AG09309 (cell line): ENCODE data around the gene CENPU.

Experiments
- DNase-seq: peaks from one replicate; pipeline ENCODE4 v3.0.0-alpha.2; 2010; ENCODE audit warnings: low read depth
- H3K4me3 ChIP-seq: 2 replicates; pipeline ENCODE4 v1.5.1; 2011; ENCODE audit warnings: mild to moderate bottlenecking, low read depth, low read length, moderate library complexity; ENCODE audit not compliant: control insufficient read depth
- CTCF ChIP-seq: IDR thresholded peaks from 2 replicates; pipeline ENCODE4 v1.5.1; 2011; ENCODE audit warnings: mild to moderate bottlenecking, low read depth, low read length, inconsistent platforms; ENCODE audit not compliant: insufficient read depth, control insufficient read depth; ENCODE audit errors: missing control alignments

Gene CENPU

GRCh38 chr4:184732126-184732525, 1.8 kb downstream of the CENPU start:
- DNase-seq: no peak
- no peak overlapping the region for H3K4me3 ChIP-seq
- TF ChIP-seq CTCF: no peak

- H3K4me3 ChIP-seq: no peak overlapping the region
- no peak for TF ChIP-seq CTCF
- no peak for DNase-seq
Measured at GRCh38 chr4:184731056-184731455, 2.8 kb downstream of the CENPU start.

GRCh38 chr4:184729946-184730345, 4.0 kb downstream of the CENPU start:
- TF ChIP-seq CTCF: no peak
- DNase-seq: no peak
- no peak overlapping the region for H3K4me3 ChIP-seq

GRCh38 chr4:184728858-184729257, 5.0 kb downstream of the CENPU start:
- no peak for DNase-seq
- no peak overlapping the region for H3K4me3 ChIP-seq
- TF ChIP-seq CTCF: no peak

- no peak overlapping the region for H3K4me3 ChIP-seq
- no peak for TF ChIP-seq CTCF
- DNase-seq: no peak
Measured at GRCh38 chr4:184727430-184727829, 6.5 kb downstream of the CENPU start.

- no peak for DNase-seq
- no peak overlapping the region for H3K4me3 ChIP-seq
- no peak for TF ChIP-seq CTCF
Measured at GRCh38 chr4:184722798-184723197, 11.1 kb downstream of the CENPU start.

GRCh38 chr4:184721254-184721653, 12.6 kb downstream of the CENPU start:
- TF ChIP-seq CTCF: no peak
- DNase-seq: no peak
- no peak overlapping the region for H3K4me3 ChIP-seq
